ENCODE results near the gene DSCAM.

GRCh38 chr21:40540216-40540615, 306.7 kb downstream of the DSCAM start:
- TF ChIP-seq REST (IDR thresholded peaks at IDR 0.05; ENCODE audit: low read depth) (no peak), TAF1 (IDR thresholded peaks at IDR 0.05; ENCODE audit: low read depth) (no peak), MAX (IDR thresholded peaks at IDR 0.05) (no peak), CEBPB (IDR thresholded peaks at IDR 0.05) (no peak), EP300 (IDR thresholded peaks at IDR 0.05; ENCODE audit: borderline replicate concordance) (no peak), EGR1 (IDR thresholded peaks at IDR 0.05) (no peak), USF1 (IDR thresholded peaks at IDR 0.05) (no peak)

Measured in Ishikawa (cell line).